GM12891 (cell line): Measurements from ENCODE around the gene GATAD2B.
"Not testable (repeated sequence)": the region's sequence is repeated elsewhere in the genome, so short reads cannot be mapped to it uniquely, and the experiment has no call there.

Experiments
- DNase-seq: peaks from one replicate; pipeline ENCODE4 v3.0.0; 2011; ENCODE audit warnings: low spot score; ENCODE audit not compliant: insufficient read length
- FAIRE-seq: peaks from 2 replicates; lab custom pipeline; 2011; peaks lifted over from hg19 to GRCh38; lab: Jason Lieb, UNC
- PAX5 ChIP-seq: IDR thresholded peaks from 2 replicates; pipeline ENCODE4 v1.6.1; 2011; ENCODE audit warnings: low read length, moderate library complexity, mild to moderate bottlenecking; ENCODE audit not compliant: insufficient read depth, severe bottlenecking
- POLR2A ChIP-seq: IDR thresholded peaks from 2 replicates; pipeline ENCODE4 v1.6.1; 2011; ENCODE audit warnings: low read depth, low read length, control low read depth
- POLR2AphosphoS5 ChIP-seq: IDR thresholded peaks from 2 replicates; pipeline ENCODE4 v1.6.1; 2011; ENCODE audit warnings: low read depth, low read length, control low read depth
- POU2F2 ChIP-seq: IDR thresholded peaks from 2 replicates; pipeline ENCODE4 v1.6.1; 2011; ENCODE audit warnings: low read depth, mild to moderate bottlenecking, control low read depth, low read length, moderate library complexity
- SPI1 ChIP-seq: IDR thresholded peaks from 2 replicates; pipeline ENCODE4 v1.6.1; 2011; ENCODE audit warnings: low read depth, low read length, control low read depth
- TAF1 ChIP-seq: IDR thresholded peaks from 2 replicates; pipeline ENCODE4 v1.6.1; 2011; ENCODE audit warnings: low read depth, low read length, control low read depth

The GATAD2B gene

GRCh38 chr1:153842006-153842471, 80.7 kb downstream of the GATAD2B start:
- DNase-seq (no peak), FAIRE-seq (peak; percentile 81)

GRCh38 chr1:153841463-153841994, 81.2 kb downstream of the GATAD2B start:
- no peak for FAIRE-seq
- TF ChIP-seq TAF1 (no peak), POLR2A (no peak), POLR2AphosphoS5 (no peak), SPI1 (no peak), PAX5 (no peak)
- DNase-seq, result no peak

More at GRCh38 chr1:153842006-153842471, 80.7 kb downstream of the GATAD2B start:
- TF ChIP-seq POLR2AphosphoS5 (no peak), SPI1 (peak; percentile 72)

GRCh38 chr1:153840774-153841173, 82.0 kb downstream of the GATAD2B start:
- not testable (repeated sequence) for DNase-seq
- peak; percentile 48 for FAIRE-seq

- not testable (repeated sequence) for DNase-seq, FAIRE-seq
These were observed 88.8 kb downstream of the GATAD2B start for GRCh38 chr1:153833968-153834367.

GRCh38 chr1:153833171-153833570, 89.6 kb downstream of the GATAD2B start:
- no peak for DNase-seq
- FAIRE-seq, result no peak
- TF ChIP-seq POU2F2 (no peak), SPI1 (no peak), TAF1 (no peak), PAX5 (no peak), POLR2A (no peak), POLR2AphosphoS5 (no peak)

- TF ChIP-seq SPI1 (no peak), PAX5 (no peak), POLR2A (no peak), TAF1 (no peak), POU2F2 (no peak), POLR2AphosphoS5 (no peak)
- FAIRE-seq, result no peak
These were observed 90.5 kb downstream of the GATAD2B start for GRCh38 chr1:153832293-153832692.

GRCh38 chr1:153831026-153831425, 91.7 kb downstream of the GATAD2B start:
- TF ChIP-seq POLR2A, result no peak
- no peak for TF ChIP-seq PAX5
- TF ChIP-seq POU2F2, result no peak
- TF ChIP-seq SPI1, result no peak
- TF ChIP-seq POLR2AphosphoS5, result no peak
- no peak for TF ChIP-seq TAF1
- DNase-seq (no peak), FAIRE-seq (no peak)

More at GRCh38 chr1:153832293-153832692, 90.5 kb downstream of the GATAD2B start:
- DNase-seq, result no peak

- DNase-seq, result no peak
- no peak for TF ChIP-seq PAX5
- no peak for FAIRE-seq
These were observed 95.4 kb downstream of the GATAD2B start for GRCh38 chr1:153827168-153827964.

- no peak for DNase-seq
- TF ChIP-seq POLR2A (no peak), PAX5 (no peak), TAF1 (no peak), POU2F2 (no peak), SPI1 (no peak), POLR2AphosphoS5 (no peak)
- no peak for FAIRE-seq
These were observed 103.9 kb downstream of the GATAD2B start for GRCh38 chr1:153818876-153819275.

- no peak for TF ChIP-seq TAF1
- no peak for TF ChIP-seq SPI1
- no peak for TF ChIP-seq PAX5
- no peak for TF ChIP-seq POU2F2
- no peak for TF ChIP-seq POLR2A
- TF ChIP-seq POLR2AphosphoS5, result no peak
- DNase-seq (no peak), FAIRE-seq (no peak)
These were observed 106.4 kb downstream of the GATAD2B start for GRCh38 chr1:153816283-153816889.

- TF ChIP-seq TAF1, result no peak
- FAIRE-seq (no peak), DNase-seq (no peak)
These were observed 116.7 kb downstream of the GATAD2B start for GRCh38 chr1:153805886-153806719.
